Liver (tissue), 9 donors: ENCODE data around the gene CER1. TPM values are rescaled to one million over a fixed set of nuclear protein-coding genes. Genes with fewer than 3 reads are reported as not detected.

Experiments used
- DNase-seq: peaks from one replicate; pipeline ENCODE4 v3.0.0-alpha.2; 2017; ENCODE audit warnings: low spot score
- H3K27ac ChIP-seq, 2 donors: one replicate each; pipeline ENCODE4 v1.7.0; 2013; ENCODE audit warnings: inconsistent platforms in 2 of 2, low read length in 2 of 2, control low read depth in 1 of 2, low read depth in 1 of 2, mild to moderate bottlenecking in 1 of 2
- H3K27me3 ChIP-seq, 4 donors: one replicate each; pipeline versions ENCODE4 v1.6.1 to v1.7.0; 2013; ENCODE audit warnings: low read length in 3 of 4, inconsistent platforms in 1 of 4, mild to moderate bottlenecking in 1 of 4, moderate library complexity in 1 of 4; ENCODE audit not compliant: control insufficient read depth in 4 of 4, insufficient read depth in 4 of 4
- H3K36me3 ChIP-seq, 4 donors: one replicate each; pipeline versions ENCODE4 v1.6.1 to v1.7.0; 2013; ENCODE audit warnings: low read length in 3 of 4, mild to moderate bottlenecking in 3 of 4, low read depth in 1 of 4, moderate library complexity in 1 of 4; ENCODE audit not compliant: control insufficient read depth in 4 of 4, insufficient read depth in 3 of 4
- H3K4me1 ChIP-seq, 4 donors: one replicate each; pipeline versions ENCODE4 v1.6.1 to v1.7.0; 2013; ENCODE audit warnings: low read length in 3 of 4, mild to moderate bottlenecking in 3 of 4, moderate library complexity in 1 of 4; ENCODE audit not compliant: control insufficient read depth in 4 of 4, insufficient read depth in 4 of 4
- H3K4me3 ChIP-seq, 3 donors: one replicate each; pipeline versions ENCODE4 v1.6.1 to v1.7.0; 2013; ENCODE audit warnings: low read length in 3 of 3, control low read depth in 1 of 3, low read depth in 1 of 3, mild to moderate bottlenecking in 1 of 3
- H3K9ac ChIP-seq, 2 donors: one replicate each; pipeline ENCODE4 v1.7.0; 2013; ENCODE audit warnings: low read length in 2 of 2, mild to moderate bottlenecking in 2 of 2, moderate library complexity in 2 of 2, control low read depth in 1 of 2, low read depth in 1 of 2
- H3K9me3 ChIP-seq, 4 donors: one replicate each; pipeline versions ENCODE4 v1.6.1 to v1.7.0; 2013; ENCODE audit warnings: low read length in 3 of 4; ENCODE audit not compliant: control insufficient read depth in 4 of 4
- CTCF ChIP-seq: fragments of 150-350 bp; IDR thresholded peaks from 2 replicates; pipeline ENCODE4 v1.5.1; 2017; ENCODE audit warnings: improper control_type of control experiment, low read depth, low read length; ENCODE audit not compliant: missing input control
- FOXA1 ChIP-seq: IDR thresholded peaks from 2 replicates; pipeline ENCODE4 v1.6.1; 2016; ENCODE audit warnings: antibody characterized with exemption
- FOXA2 ChIP-seq: IDR thresholded peaks from 2 replicates; pipeline ENCODE4 v1.6.1; 2016; ENCODE audit warnings: antibody characterized with exemption
- GABPA ChIP-seq, 2 donors: IDR thresholded peaks in 1 of 2; conservative IDR thresholded peaks in 1 of 2; 2 replicates each; pipeline ENCODE4 v1.6.1; 2016; ENCODE audit warnings: antibody characterized with exemption in 2 of 2, mild to moderate bottlenecking in 1 of 2, moderate library complexity in 1 of 2
- HNF4G ChIP-seq: IDR thresholded peaks from 2 replicates; pipeline ENCODE4 v1.6.1; 2016; ENCODE audit warnings: antibody characterized with exemption
- JUND ChIP-seq, 2 donors: IDR thresholded peaks; 2 replicates each; pipeline ENCODE4 v1.6.1; 2016; ENCODE audit warnings: antibody characterized with exemption in 2 of 2
- MAX ChIP-seq: IDR thresholded peaks from 2 replicates; pipeline ENCODE4 v1.6.1; 2016; ENCODE audit warnings: antibody characterized with exemption
- NR2F2 ChIP-seq: IDR thresholded peaks from 2 replicates; pipeline ENCODE4 v1.6.1; 2016; ENCODE audit warnings: antibody characterized with exemption
- REST ChIP-seq: IDR thresholded peaks from 2 replicates; pipeline ENCODE4 v1.6.1; 2016; ENCODE audit warnings: antibody characterized with exemption, mild to moderate bottlenecking
- RXRA ChIP-seq, 2 donors: IDR thresholded peaks; 2 replicates each; pipeline ENCODE4 v1.6.1; 2017 to 2018; ENCODE audit warnings: antibody characterized with exemption in 2 of 2, mild to moderate bottlenecking in 1 of 2
- SP1 ChIP-seq: IDR thresholded peaks from 2 replicates; pipeline ENCODE4 v1.6.1; 2018; ENCODE audit warnings: antibody characterized with exemption, mild to moderate bottlenecking
- TAF1 ChIP-seq: conservative IDR thresholded peaks from 2 replicates; pipeline ENCODE4 v1.6.1; 2016; ENCODE audit warnings: antibody characterized with exemption, mild to moderate bottlenecking
- WGBS: extraction: QIAGEN DNeasy Blood & Tissue Kit; methylation state at CpG from one replicate; pipeline ENCODE4 v1.1.7; 2013; 5-methylcytosine and 5-hydroxymethylcytosine counted together
- polyA plus RNA-seq, 2 donors: library from polyadenylated mRNA; stranded (reverse) in 1 of 2; unstranded in 1 of 2; fragments of 200-250 nt in 1 of 2; fragments of >200 nt in 1 of 2; fragmentation: Nextera tagmentation in 1 of 2; extraction: Ambion mirVana in 1 of 2; gene quantifications; one replicate each; pipeline versions ENCODE4 v1.2.1 to v1.2.3, GENCODE V29; 2013 to 2015
- total RNA-seq, 2 donors: library from RNA; depleted of rRNA; stranded (reverse); fragments of >200 nt; gene quantifications; one replicate each; pipeline ENCODE4 v1.2.3, GENCODE V29; 2014
- TF ChIP-seq, protein P1 (sequence below): IDR thresholded peaks from 2 replicates; pipeline ENCODE4 v1.6.1; 2016; ENCODE audit warnings: antibody characterized with exemption
- donor health status: healthy.
- donor health status: healthy.
- donor health status: healthy.
- donor health status: healthy.
- donor health status: healthy.

The CER1 gene
- not detected for total RNA-seq
- not detected for polyA plus RNA-seq

GRCh38 chr9:14722391-14723035 is at the start of gene CER1:
Gene CER1 (minus strand): TSS chr9:14722733. CDS start chr9:14722672, 61 bp downstream.
- no peak for DNase-seq
- Histone ChIP-seq H3K9me3 (no peaks in the 10 kb centered on the region), H3K4me3 (no peak within 1 kb of the TSS), H3K4me1 (no peaks in the 10 kb centered on the region), H3K27ac (no peak within 1 kb of the TSS), H3K36me3 (no peaks in the 10 kb centered on the region), H3K9ac (no peak within 1 kb of the TSS), H3K27me3 (peaks cover 0 to 18% (median 2%) of the 10 kb centered on the region in 4 donors)
- TF ChIP-seq RXRA (IDR thresholded peaks at IDR 0.05) (no peak), MAX (no peak), CTCF (no peak), GABPA (IDR thresholded peaks at IDR 0.05 in 1 of 2, conservative IDR thresholded peaks at IDR 0.05 in 1 of 2) (no peak), REST (no peak), SP1 (no peak), HNF4G (no peak), NR2F2 (no peak), TAF1 (no peak), JUND (IDR thresholded peaks at IDR 0.05) (no peak), FOXA1 (no peak)
- WGBS = 44% methylated on average over 7 of the region's 7 CpGs

- Histone ChIP-seq H3K36me3 (peaks cover 0 to 2% (median 0%) of the 10 kb centered on the region in 4 donors), H3K27me3 (peaks cover 0 to 3% (median 0%) of the 10 kb centered on the region in 4 donors), H3K4me1 (no peaks in the 10 kb centered on the region), H3K9ac (no peak overlapping the region), H3K27ac (no peak overlapping the region), H3K4me3 (no peak overlapping the region), H3K9me3 (no peaks in the 10 kb centered on the region)
- TF ChIP-seq MAX = no peak
- no peak for TF ChIP-seq SP1
- TF ChIP-seq, protein P1, sequence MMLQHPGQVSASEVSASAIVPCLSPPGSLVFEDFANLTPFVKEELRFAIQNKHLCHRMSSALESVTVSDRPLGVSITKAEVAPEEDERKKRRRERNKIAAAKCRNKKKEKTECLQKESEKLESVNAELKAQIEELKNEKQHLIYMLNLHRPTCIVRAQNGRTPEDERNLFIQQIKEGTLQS = no peak
- TF ChIP-seq REST = no peak
- no peak for TF ChIP-seq NR2F2
- no peak for TF ChIP-seq FOXA2
- no peak for DNase-seq
- 77% methylated on average over 7 of the region's 7 CpGs for WGBS
Observed at GRCh38 chr9:14770592-14770991, 48.1 kb upstream of the CER1 start.
